ENCODE results near the gene ARHGEF39.

GRCh38 chr9:35652829-35653209 lies 12.2 kb downstream of the ARHGEF39 start:
- no peak for TF ChIP-seq KLF6 (CRISPR knock-in tag; IDR thresholded peaks at IDR 0.05; ENCODE audit: borderline replicate concordance)
- no peak for TF ChIP-seq CEBPB (tag; IDR thresholded peaks at IDR 0.05)
- TF ChIP-seq ZSCAN32 (CRISPR knock-in tag; IDR thresholded peaks at IDR 0.05): no peak
